OCI-LY3 (cell line): ENCODE measurements around the gene HIVEP3.

Experiments used
- EZH2phosphoT487 ChIP-seq: fragments of 200-600 bp; shearing (Covaris generic); IDR thresholded peaks from 2 replicates; pipeline ENCODE4 v1.6.1; 2018; ENCODE audit warnings: antibody characterized with exemption, mixed run types, low read depth
- TF ChIP-seq, protein P1 (sequence below): fragments of 200-600, 300-600 bp; sonication (generic); IDR thresholded peaks from 2 replicates; pipeline ENCODE4 v1.5.1; 2014; ENCODE audit warnings: antibody characterized with exemption, low read length, low read depth

- TF ChIP-seq, protein P1, sequence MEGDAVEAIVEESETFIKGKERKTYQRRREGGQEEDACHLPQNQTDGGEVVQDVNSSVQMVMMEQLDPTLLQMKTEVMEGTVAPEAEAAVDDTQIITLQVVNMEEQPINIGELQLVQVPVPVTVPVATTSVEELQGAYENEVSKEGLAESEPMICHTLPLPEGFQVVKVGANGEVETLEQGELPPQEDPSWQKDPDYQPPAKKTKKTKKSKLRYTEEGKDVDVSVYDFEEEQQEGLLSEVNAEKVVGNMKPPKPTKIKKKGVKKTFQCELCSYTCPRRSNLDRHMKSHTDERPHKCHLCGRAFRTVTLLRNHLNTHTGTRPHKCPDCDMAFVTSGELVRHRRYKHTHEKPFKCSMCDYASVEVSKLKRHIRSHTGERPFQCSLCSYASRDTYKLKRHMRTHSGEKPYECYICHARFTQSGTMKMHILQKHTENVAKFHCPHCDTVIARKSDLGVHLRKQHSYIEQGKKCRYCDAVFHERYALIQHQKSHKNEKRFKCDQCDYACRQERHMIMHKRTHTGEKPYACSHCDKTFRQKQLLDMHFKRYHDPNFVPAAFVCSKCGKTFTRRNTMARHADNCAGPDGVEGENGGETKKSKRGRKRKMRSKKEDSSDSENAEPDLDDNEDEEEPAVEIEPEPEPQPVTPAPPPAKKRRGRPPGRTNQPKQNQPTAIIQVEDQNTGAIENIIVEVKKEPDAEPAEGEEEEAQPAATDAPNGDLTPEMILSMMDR: no peak
- TF ChIP-seq EZH2phosphoT487: no peak
Observed at GRCh38 chr1:41642922-41643821, 275.6 kb downstream of the HIVEP3 start.
